AG04449 (cell line): ENCODE data around the gene HYLS1.
A peak's percentile ranks its signal among the peaks of the same experiment; 100 is the strongest.

ENCODE experiments used
- CTCF ChIA-PET: fragments of 350-600 bp; formaldehyde crosslinking; extraction: SDS; loops from one replicate; lab custom pipeline; 2021; ENCODE audit warnings: antibody characterized with exemption; lab: Yijun Ruan, JAX
- POLR2A ChIA-PET: fragments of 400-600, 350-600 bp; formaldehyde crosslinking; extraction: SDS; loops from one replicate; lab custom pipeline; 2020; ENCODE audit warnings: antibody characterized with exemption, inconsistent platforms; lab: Yijun Ruan, JAX
- DNase-seq: peaks from one replicate; pipeline ENCODE4 v3.0.0-alpha.2; 2010; ENCODE audit warnings: low read depth, low spot score
- H3K4me3 ChIP-seq: 2 replicates; pipeline ENCODE4 v1.5.1; 2011; ENCODE audit warnings: low read depth, mild to moderate bottlenecking, control low read depth, low read length
- TF ChIP-seq, protein P1 (sequence below): IDR thresholded peaks from one replicate; pipeline ENCODE4 v1.5.1; 2011; ENCODE audit warnings: mild to moderate bottlenecking, moderate library complexity, low read length, control low read depth, inconsistent platforms; ENCODE audit not compliant: insufficient read depth; ENCODE audit errors: missing control alignments

Gene HYLS1

DNA sequence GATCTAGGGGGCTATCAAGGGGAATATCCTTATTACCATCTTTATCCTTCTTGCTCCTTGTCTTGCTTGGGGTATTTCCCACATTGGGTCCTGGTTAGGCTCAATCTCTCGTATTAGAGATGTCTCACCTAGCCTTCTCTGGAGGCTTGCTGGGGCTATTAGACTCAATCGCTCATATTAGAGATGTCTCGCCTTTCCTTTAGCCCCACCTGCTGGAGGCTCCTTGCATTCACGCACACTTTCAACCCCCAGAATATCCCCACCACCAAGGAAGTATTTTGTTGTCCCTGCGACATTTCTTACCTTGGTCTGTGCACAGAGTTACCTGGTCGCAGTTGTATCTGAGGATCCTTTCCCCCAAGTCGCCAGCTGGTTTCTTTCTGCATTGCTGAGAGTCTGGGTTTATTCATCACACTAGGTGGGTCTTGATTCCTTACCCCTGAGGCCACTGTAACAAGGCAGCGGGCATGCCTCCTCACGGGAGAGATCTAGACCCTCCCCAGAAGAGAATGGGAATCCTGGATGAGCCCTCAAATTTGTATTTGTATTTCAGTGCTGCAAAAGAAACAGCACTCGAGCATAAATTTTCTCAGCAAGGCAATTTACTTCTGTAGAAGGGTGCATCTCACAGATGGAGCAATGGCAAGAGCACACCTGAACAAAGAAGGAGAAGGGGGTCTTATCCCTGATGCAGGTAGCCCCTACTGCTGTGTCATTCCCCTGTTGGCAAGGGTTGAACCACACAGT lies 15.9 kb upstream of the HYLS1 start:
- DNase-seq = no peak
- POLR2A ChIA-PET = no interaction called here
- TF ChIP-seq, protein P1, sequence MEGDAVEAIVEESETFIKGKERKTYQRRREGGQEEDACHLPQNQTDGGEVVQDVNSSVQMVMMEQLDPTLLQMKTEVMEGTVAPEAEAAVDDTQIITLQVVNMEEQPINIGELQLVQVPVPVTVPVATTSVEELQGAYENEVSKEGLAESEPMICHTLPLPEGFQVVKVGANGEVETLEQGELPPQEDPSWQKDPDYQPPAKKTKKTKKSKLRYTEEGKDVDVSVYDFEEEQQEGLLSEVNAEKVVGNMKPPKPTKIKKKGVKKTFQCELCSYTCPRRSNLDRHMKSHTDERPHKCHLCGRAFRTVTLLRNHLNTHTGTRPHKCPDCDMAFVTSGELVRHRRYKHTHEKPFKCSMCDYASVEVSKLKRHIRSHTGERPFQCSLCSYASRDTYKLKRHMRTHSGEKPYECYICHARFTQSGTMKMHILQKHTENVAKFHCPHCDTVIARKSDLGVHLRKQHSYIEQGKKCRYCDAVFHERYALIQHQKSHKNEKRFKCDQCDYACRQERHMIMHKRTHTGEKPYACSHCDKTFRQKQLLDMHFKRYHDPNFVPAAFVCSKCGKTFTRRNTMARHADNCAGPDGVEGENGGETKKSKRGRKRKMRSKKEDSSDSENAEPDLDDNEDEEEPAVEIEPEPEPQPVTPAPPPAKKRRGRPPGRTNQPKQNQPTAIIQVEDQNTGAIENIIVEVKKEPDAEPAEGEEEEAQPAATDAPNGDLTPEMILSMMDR = peak; percentile 55
- H3K4me3 ChIP-seq = no peak overlapping the region
- CTCF ChIA-PET = interaction anchor here (0.7 to 1.5 kb wide), 4 partner anchors 14 to 910 kb away, joined by 3 to 5 read pairs (median 4); no protein-coding TSS in a partner anchor

DNA sequence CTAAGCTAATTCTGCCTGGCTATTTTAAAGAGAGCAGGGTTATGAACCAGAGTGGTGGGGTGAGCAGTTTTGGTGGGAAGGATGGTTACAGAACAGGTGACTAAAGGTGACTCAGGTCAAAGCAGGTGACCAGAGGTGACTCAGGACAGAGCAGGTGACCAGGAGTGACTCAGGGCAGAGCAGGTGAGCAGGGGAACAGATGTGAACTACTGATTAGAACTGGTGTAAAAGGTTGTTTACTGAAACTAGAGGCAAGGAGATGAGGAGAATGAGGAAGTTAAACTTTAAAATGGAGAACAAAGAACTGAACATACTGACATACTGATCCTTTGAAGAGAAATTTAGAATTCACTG lies 15.4 kb upstream of the HYLS1 start:
- TF ChIP-seq, protein P1 = no peak
- no peak overlapping the region for H3K4me3 ChIP-seq
- CTCF ChIA-PET = no interaction called here
- no peak for DNase-seq
- POLR2A ChIA-PET = no interaction called here

DNA sequence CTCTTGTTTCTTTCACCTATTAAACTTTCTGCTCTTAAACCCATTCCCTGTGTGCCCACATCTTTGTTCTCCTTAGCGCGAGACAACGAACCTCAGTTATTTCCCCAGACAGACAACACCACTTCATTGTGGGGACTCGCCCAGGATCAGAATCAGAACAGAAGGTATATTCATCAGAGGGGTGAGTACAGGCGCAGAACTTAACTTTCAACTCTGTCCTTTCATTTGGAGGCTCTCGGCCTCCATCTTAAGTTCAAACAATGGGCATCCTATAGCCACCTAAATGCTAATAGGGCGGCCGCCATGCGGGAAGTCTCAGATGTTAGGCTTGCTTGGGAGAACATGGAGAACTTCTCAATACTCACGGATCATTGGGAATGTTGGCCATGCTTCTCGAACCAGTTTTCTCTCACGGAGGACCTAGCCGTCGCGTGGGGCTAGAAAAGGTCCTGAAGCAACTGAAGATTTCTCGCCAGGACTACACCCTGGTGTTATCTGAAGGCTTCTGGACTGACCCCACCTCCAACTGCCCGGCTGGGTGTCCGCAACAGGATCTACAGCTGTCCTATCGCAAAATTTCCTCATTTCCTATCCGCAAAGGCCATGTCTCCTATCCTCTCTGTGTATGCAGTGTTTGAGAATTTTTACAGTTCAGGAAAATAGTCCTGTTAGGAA lies 13.4 kb upstream of the HYLS1 start:
- POLR2A ChIA-PET = no interaction called here
- TF ChIP-seq, protein P1 = no peak
- no peak for DNase-seq
- H3K4me3 ChIP-seq = no peak overlapping the region
- CTCF ChIA-PET = interaction anchor here (1.1 to 1.3 kb wide), 4 partner anchors 183 to 913 kb away, joined by 3 read pairs; no protein-coding TSS in a partner anchor

DNA sequence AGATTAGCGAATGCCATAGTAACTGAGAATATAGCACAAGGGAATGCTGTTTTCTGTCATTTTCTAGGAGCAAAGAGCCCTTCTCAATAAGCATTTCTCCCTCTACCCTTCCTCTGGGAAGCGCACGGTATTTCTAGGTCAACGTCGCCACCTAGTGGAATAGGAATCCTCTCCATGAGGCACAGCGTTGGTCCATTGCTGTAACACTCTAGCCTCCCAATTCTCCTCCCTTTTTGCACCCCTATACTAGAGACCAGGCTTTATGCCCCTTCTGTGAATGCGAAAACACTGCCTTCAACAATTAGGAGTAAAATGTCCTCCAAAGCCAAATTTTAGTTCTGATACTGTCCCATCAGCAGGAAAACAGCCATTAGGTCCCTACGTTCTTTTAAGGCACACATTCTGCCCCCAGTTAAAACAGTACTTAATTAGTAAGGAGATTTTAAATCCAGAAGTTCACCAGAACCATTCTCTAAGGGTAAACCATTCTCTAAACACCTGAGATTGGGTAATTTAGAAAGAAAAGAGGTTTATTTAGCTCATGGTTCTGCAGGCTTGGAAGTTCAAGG lies 12.8 kb upstream of the HYLS1 start:
- TF ChIP-seq, protein P1 = peak; percentile 81
- H3K4me3 ChIP-seq = no peak overlapping the region
- ChIA-PET CTCF (interaction anchor here (0.5 to 1.7 kb wide), 12 partner anchors 9 to 913 kb away, joined by 3 to 9 read pairs (median 3); partner anchors contain the start of gene HYLS1), POLR2A (no interaction called here)
- DNase-seq = no peak

DNA sequence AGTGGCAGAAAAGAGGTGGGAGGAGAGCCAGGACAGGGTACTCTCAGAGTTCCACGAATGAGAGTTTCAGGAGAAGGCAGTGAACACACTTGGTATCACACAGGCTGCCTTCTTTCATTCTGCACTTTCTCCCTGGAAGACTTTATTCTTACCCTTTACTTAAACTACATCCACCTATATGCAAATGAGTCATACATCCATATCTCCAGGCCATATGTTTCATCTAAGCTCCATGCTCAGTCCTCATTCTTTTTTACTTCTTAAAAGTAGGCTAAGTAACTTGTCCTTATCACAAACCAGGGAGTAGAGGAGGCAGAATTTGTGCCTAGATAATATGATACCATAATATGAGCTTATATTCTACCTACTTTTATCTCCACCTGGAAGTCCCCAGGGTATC lies 6.2 kb upstream of the HYLS1 start:
- H3K4me3 ChIP-seq = no peak overlapping the region
- TF ChIP-seq, protein P1 = no peak
- ChIA-PET CTCF (interaction anchor here (0.6 kb wide), 1 partner anchor 1045 kb away, joined by 3 read pairs; no protein-coding TSS in a partner anchor), POLR2A (no interaction called here)
- DNase-seq = no peak

DNA sequence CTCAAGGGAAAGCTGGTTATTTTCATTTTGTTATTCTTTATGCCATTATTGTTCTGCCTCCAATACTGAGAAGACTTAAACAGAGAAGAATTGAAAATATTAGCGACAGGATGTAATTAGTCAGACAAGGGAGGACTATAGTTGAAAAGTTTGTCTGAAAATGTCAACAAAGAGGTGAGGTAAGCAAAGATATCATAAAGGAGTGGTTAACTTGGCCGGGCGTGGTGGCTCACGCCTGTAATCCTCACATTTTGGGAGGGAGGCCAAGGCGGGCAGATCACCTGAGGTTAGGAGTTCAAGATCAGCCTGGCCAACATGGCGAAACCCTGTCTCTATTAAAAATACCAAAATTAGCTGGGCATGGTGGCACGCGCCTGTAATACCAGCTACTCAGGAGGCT lies 4.1 kb upstream of the HYLS1 start:
- ChIA-PET CTCF (interaction anchor here (0.9 kb wide), 1 partner anchor 8 kb away, joined by 3 read pairs; no protein-coding TSS in a partner anchor), POLR2A (no interaction called here)
- TF ChIP-seq, protein P1 = no peak
- no peak for DNase-seq
- H3K4me3 ChIP-seq = no peak overlapping the region
